ENCODE results near the gene UCHL5.

- no peak for TF ChIP-seq EZH2 (IDR thresholded peaks at IDR 0.05; ENCODE audit: borderline replicate concordance, low read depth, low read length, poor library complexity, severe bottlenecking)
- TF ChIP-seq CTCF (conservative IDR thresholded peaks at IDR 0.05; ENCODE audit: low read depth, low read length): no peak
Observed at GRCh38 chr1:193066606-193067005, 7.4 kb upstream of the UCHL5 start.

All from A673 (cell line).